Endothelial cell of umbilical vein (primary cell): ENCODE results near the gene LAMA5. TPM values are rescaled to one million over a fixed set of nuclear protein-coding genes. Genes with fewer than 3 reads are reported as not detected.

ENCODE experiments used
- BruUV-seq: library from RNA; stranded (reverse); fragments of 400-500 nt; replicated peaks from 2 replicates; lab custom pipeline; 2021; lab: Mats Ljungman, UMichigan
- CTCF ChIA-PET: fragments of 300-600, 350-600 bp; sonication (Branson Sonifier 250); formaldehyde crosslinking; loops from one replicate; lab custom pipeline; 2021; ENCODE audit warnings: antibody characterized with exemption, inconsistent platforms; lab: Charles Lee
- POLR2A ChIA-PET: fragments of 300-600, 350-600 bp; sonication (Branson Sonifier 250); formaldehyde crosslinking; loops from one replicate; lab custom pipeline; 2021; ENCODE audit warnings: antibody characterized with exemption, inconsistent platforms; lab: Charles Lee
- DNase-seq: peaks from one replicate; pipeline ENCODE4 v3.0.0-alpha.2; 2011; ENCODE audit warnings: low read depth, low spot score
- FAIRE-seq: peaks from 2 replicates; lab custom pipeline; 2011; peaks lifted over from hg19 to GRCh38; lab: Jason Lieb, UNC
- H2AFZ ChIP-seq: 2 replicates; pipeline ENCODE4 v1.6.0; 2012; ENCODE audit warnings: low read depth, low read length, control low read depth, inconsistent platforms
- H3K27ac ChIP-seq: 2 replicates; pipeline ENCODE4 v1.5.1; 2011; ENCODE audit warnings: low read depth, mild to moderate bottlenecking, control low read depth, low read length, moderate library complexity; ENCODE audit not compliant: insufficient read depth
- H3K27me3 ChIP-seq, 2 experiments: 2 replicates each; pipeline versions ENCODE4 v1.6.0 to v1.6.1; 2011; ENCODE audit warnings: low read length in 2 of 2, mixed read lengths in 1 of 2; ENCODE audit not compliant: control insufficient read depth in 2 of 2, insufficient read depth in 2 of 2
- H3K36me3 ChIP-seq, 2 experiments: 2 replicates in 1 of 2; 3 replicates in 1 of 2; pipeline ENCODE4 v1.5.1; 2011; ENCODE audit warnings: low read length in 2 of 2, mild to moderate bottlenecking in 1 of 2, moderate library complexity in 1 of 2; ENCODE audit not compliant: control insufficient read depth in 2 of 2, insufficient read depth in 2 of 2; ENCODE audit errors: extremely low read depth in 1 of 2
- H3K4me1 ChIP-seq: 3 replicates; pipeline ENCODE4 v1.5.1; 2011; ENCODE audit warnings: mild to moderate bottlenecking, low read length; ENCODE audit not compliant: control insufficient read depth, insufficient read depth; ENCODE audit errors: extremely low read depth
- H3K4me2 ChIP-seq: 2 replicates; pipeline ENCODE4 v1.6.1; 2011; ENCODE audit warnings: low read length, control low read depth, mixed read lengths; ENCODE audit not compliant: insufficient read depth
- H3K4me3 ChIP-seq, 3 experiments: fragments of 200-600 bp in 1 of 3; sonication (generic), shearing (Covaris generic) in 1 of 3; replicated peaks in 1 of 3; 2 replicates each; pipeline ENCODE4 v1.5.1; 2011 to 2016; ENCODE audit warnings: control low read depth in 3 of 3, low read length in 3 of 3, mild to moderate bottlenecking in 2 of 3, inconsistent platforms in 1 of 3, low read depth in 1 of 3, moderate library complexity in 1 of 3; ENCODE audit not compliant: insufficient read depth in 1 of 3
- H3K79me2 ChIP-seq: 2 replicates; pipeline ENCODE4 v1.6.0; 2012; ENCODE audit warnings: low read length, inconsistent platforms; ENCODE audit not compliant: control insufficient read depth, insufficient read depth
- H3K9ac ChIP-seq: replicated peaks from 2 replicates; pipeline ENCODE3; 2011; ENCODE audit warnings: low read length, control low read depth; ENCODE audit not compliant: insufficient read depth; ENCODE audit errors: extremely low read depth
- H3K9me1 ChIP-seq: replicated peaks from 3 replicates; pipeline ENCODE4 v1.6.0; 2011; ENCODE audit warnings: mild to moderate bottlenecking, low read length; ENCODE audit not compliant: control insufficient read depth, insufficient read depth; ENCODE audit errors: extremely low read depth
- H3K9me3 ChIP-seq: replicated peaks from 2 replicates; pipeline ENCODE4 v1.5.1; 2012; ENCODE audit warnings: low read length, inconsistent platforms; ENCODE audit not compliant: control insufficient read depth, insufficient read depth
- H4K20me1 ChIP-seq: replicated peaks from 2 replicates; pipeline ENCODE3; 2011; ENCODE audit warnings: mild to moderate bottlenecking, low read length; ENCODE audit not compliant: control insufficient read depth, insufficient read depth; ENCODE audit errors: extremely low read depth
- FOS ChIP-seq: IDR thresholded peaks from 2 replicates; pipeline ENCODE4 v1.6.1; 2011; ENCODE audit warnings: mild to moderate bottlenecking, low read length, moderate library complexity, borderline replicate concordance; ENCODE audit not compliant: insufficient read depth
- JUN ChIP-seq: IDR thresholded peaks from 2 replicates; pipeline ENCODE4 v1.6.1; 2011; ENCODE audit warnings: borderline replicate concordance, low read depth; ENCODE audit not compliant: insufficient read length, insufficient read depth
- MYC ChIP-seq: IDR thresholded peaks from one replicate; pipeline ENCODE4 v1.6.1; 2011; ENCODE audit warnings: mild to moderate bottlenecking, low read depth, low read length
- POLR2A ChIP-seq: IDR thresholded peaks from 2 replicates; pipeline ENCODE4 v1.6.1; 2012; ENCODE audit warnings: low read depth, mild to moderate bottlenecking, control low read depth, low read length
- dilution Hi-C: fragments of 300-500 bp; cut with MboI; formaldehyde crosslinking; loops from one replicate; pipeline ENCODE4 v1.15.0; 2019; ENCODE audit warnings: low sequenced_read_pairs; ENCODE audit not compliant: extremely low pct_ligation_motif_present
- intact Hi-C: fragments of 100-400 bp; cut with micrococcal nuclease; formaldehyde crosslinking; loops from one replicate; pipeline ENCODE4 v1.10.0; 2022
- polyA plus RNA-seq, 4 experiments: library from polyadenylated mRNA; depleted of rRNA in 3 of 4; stranded (reverse) in 3 of 4; unstranded in 1 of 4; fragments of >200 nt; gene quantifications; 2 replicates each; pipeline versions ENCODE4 v1.2.1 to v1.2.3, GENCODE V29; 2011 to 2012; ENCODE audit warnings: missing spikeins in 1 of 4
- total RNA-seq: library from RNA; stranded (reverse); gene quantifications from 2 replicates; pipeline ENCODE4 v1.2.3, GENCODE V29; 2021
- TF ChIP-seq, protein P1 (sequence below), 2 donors: IDR thresholded peaks; 1 replicate in 1 of 2; 2 replicates in 1 of 2; pipeline ENCODE4 v1.5.1; 2011; ENCODE audit warnings: low read length in 2 of 2, mild to moderate bottlenecking in 2 of 2, moderate library complexity in 2 of 2, control low read depth in 1 of 2, inconsistent platforms in 1 of 2, low read depth in 1 of 2; ENCODE audit not compliant: insufficient read depth in 1 of 2; ENCODE audit errors: extremely low read depth in 1 of 2

Gene LAMA5
- total and polyA plus RNA-seq, 2 donors (not counting 3 experiments of a cell fraction or from before 2014, with no cell fraction given), result 24.0 to 145 TPM

DNA sequence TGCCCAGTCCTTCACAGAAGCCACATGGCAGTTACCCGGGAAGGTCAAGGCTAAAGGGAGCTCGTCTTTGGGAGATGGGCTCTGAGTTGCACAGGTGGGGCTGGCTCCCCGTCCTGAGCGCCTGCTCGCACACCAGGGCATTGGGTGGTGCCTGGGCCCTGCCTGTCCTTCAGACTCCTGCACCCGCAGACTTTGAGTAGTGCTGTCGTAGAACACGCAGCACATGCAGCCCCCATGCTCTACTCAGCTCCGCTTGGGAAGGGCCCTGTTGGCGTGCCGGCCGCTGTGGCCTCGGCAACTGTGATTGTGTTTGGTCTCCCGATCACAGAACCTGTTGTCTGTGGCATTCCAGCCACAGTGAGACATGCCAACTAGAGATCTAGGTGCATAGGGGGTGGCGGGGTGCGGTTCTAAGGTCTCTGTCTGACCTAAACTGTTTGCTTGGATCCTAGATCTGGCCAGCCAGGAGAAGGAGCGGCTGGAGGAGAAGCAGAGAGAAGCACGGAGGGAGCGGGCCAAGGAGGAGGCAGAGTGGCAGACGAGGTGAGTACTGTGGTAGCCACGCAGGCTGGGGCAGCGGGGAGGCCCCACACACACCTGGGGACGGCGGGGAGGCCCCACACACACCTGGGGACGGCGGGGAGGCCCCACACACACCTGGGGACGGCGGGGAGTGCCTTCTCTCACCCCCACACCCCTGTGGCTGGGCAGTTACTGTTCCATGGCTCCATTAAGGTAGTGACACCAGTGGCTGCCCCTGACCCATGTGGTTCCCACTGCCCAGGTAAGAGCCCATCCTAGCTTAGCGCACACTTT is 75.7 kb downstream of the LAMA5 start:
- H3K4me3 ChIP-seq, result no peak overlapping the region
- H3K9me3 ChIP-seq, result no peaks in the 10 kb centered on the region
- no peaks in the 10 kb centered on the region for H3K27me3 ChIP-seq
- BruUV-seq, result no TSS peak
- TF ChIP-seq POLR2A, result no peak
- TF ChIP-seq FOS, result no peak
- TF ChIP-seq, protein P1, sequence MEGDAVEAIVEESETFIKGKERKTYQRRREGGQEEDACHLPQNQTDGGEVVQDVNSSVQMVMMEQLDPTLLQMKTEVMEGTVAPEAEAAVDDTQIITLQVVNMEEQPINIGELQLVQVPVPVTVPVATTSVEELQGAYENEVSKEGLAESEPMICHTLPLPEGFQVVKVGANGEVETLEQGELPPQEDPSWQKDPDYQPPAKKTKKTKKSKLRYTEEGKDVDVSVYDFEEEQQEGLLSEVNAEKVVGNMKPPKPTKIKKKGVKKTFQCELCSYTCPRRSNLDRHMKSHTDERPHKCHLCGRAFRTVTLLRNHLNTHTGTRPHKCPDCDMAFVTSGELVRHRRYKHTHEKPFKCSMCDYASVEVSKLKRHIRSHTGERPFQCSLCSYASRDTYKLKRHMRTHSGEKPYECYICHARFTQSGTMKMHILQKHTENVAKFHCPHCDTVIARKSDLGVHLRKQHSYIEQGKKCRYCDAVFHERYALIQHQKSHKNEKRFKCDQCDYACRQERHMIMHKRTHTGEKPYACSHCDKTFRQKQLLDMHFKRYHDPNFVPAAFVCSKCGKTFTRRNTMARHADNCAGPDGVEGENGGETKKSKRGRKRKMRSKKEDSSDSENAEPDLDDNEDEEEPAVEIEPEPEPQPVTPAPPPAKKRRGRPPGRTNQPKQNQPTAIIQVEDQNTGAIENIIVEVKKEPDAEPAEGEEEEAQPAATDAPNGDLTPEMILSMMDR (IDR thresholded peaks at IDR 0.05; ENCODE audit: extremely low read depth in 1 of 2, insufficient read depth in 1 of 2, low read depth in 1 of 2, low read length in 2 of 2), result no peak
- ChIA-PET POLR2A (no interaction called here), CTCF (no interaction called here)
- no peaks in the 10 kb centered on the region for H3K79me2 ChIP-seq
- H3K9me1 ChIP-seq, result no peaks in the 10 kb centered on the region
- H3K4me1 ChIP-seq, result peaks cover 5% of the 10 kb centered on the region
- no peak overlapping the region for H2AFZ ChIP-seq
- intact Hi-C loops (no loop called here), dilution Hi-C loops (no loop called here)
- no peak overlapping the region for H3K4me2 ChIP-seq
- peaks cover 2 to 16% of the 10 kb centered on the region in 2 experiments for H3K36me3 ChIP-seq
- FAIRE-seq (no peak), DNase-seq (no peak)
- H4K20me1 ChIP-seq, result no peaks in the 10 kb centered on the region
- no peak overlapping the region for H3K9ac ChIP-seq
- no peak overlapping the region for H3K27ac ChIP-seq

DNA sequence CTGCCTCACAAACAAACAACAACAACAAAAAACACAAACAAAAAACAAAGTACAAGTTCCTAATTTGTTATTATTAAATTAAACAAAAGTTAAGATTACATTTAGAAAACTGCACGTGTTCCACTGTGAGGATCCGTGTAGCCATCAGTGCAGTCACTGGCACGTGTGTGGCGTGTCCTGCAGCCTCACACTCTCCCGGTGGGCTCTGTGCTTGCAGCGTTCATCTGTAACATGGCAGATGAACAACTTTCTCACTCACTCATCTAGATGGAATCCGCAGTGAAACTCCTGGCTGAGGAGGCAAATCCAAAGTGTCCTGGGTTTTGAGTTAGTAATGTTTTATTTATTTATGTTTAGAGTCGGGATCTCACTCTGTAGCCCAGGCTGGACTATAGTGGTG is 77.2 kb downstream of the LAMA5 start:
- dilution Hi-C loops (no loop called here), intact Hi-C loops (loop anchor here (5.0 kb wide), 1 partner anchor 88 kb away; no protein-coding TSS in a partner anchor)
- FAIRE-seq (no peak), DNase-seq (no peak)
- Histone ChIP-seq H4K20me1 (no peaks in the 10 kb centered on the region), H3K9me1 (no peaks in the 10 kb centered on the region), H3K9me3 (no peaks in the 10 kb centered on the region), H3K4me3 (no peak overlapping the region), H3K36me3 (peaks cover 2 to 14% of the 10 kb centered on the region in 2 experiments), H2AFZ (no peak overlapping the region), H3K27ac (no peak overlapping the region), H3K9ac (no peak overlapping the region), H3K4me1 (peaks cover 19% of the 10 kb centered on the region), H3K4me2 (no peak overlapping the region), H3K79me2 (no peaks in the 10 kb centered on the region), H3K27me3 (no peaks in the 10 kb centered on the region)
- CTCF ChIA-PET, result no interaction called here
- POLR2A ChIA-PET, result interaction anchor here (0.7 kb wide), 1 partner anchor 90 kb away, joined by 4 read pairs; no protein-coding TSS in a partner anchor
- BruUV-seq, result no TSS peak
- TF ChIP-seq POLR2A (no peak), JUN (no peak), FOS (no peak), MYC (no peak)
- TF ChIP-seq, protein P1 (IDR thresholded peaks at IDR 0.05; ENCODE audit: extremely low read depth in 1 of 2, insufficient read depth in 1 of 2, low read depth in 1 of 2, low read length in 2 of 2), result no peak
